HUES48 (cell line): ENCODE results near the gene BICDL1.

Experiments used
- H3K27ac ChIP-seq: one replicate; pipeline ENCODE4 v1.7.0; 2013; ENCODE audit warnings: low read depth, low read length, inconsistent platforms
- H3K27me3 ChIP-seq: 2 replicates; pipeline ENCODE4 v1.6.1; 2013; ENCODE audit warnings: mild to moderate bottlenecking, low read length; ENCODE audit not compliant: control insufficient read depth, insufficient read depth
- H3K36me3 ChIP-seq: 2 replicates; pipeline ENCODE4 v1.6.1; 2013; ENCODE audit warnings: low read length; ENCODE audit not compliant: control insufficient read depth, insufficient read depth
- H3K4me1 ChIP-seq: 2 replicates; pipeline ENCODE4 v1.6.1; 2013; ENCODE audit warnings: mild to moderate bottlenecking, low read length; ENCODE audit not compliant: control insufficient read depth, insufficient read depth
- H3K4me3 ChIP-seq: 2 replicates; pipeline ENCODE4 v1.5.1; 2013; ENCODE audit warnings: mild to moderate bottlenecking, low read depth, low read length
- H3K9ac ChIP-seq: 2 replicates; pipeline ENCODE4 v1.6.1; 2013; ENCODE audit warnings: mild to moderate bottlenecking, low read depth, low read length, moderate library complexity
- H3K9me3 ChIP-seq: 2 replicates; pipeline ENCODE4 v1.6.1; 2013; ENCODE audit warnings: low read length; ENCODE audit not compliant: control insufficient read depth, insufficient read depth

BICDL1 gene

GRCh38 chr12:120067084-120067869 is 78.2 kb downstream of the BICDL1 start:
- Histone ChIP-seq H3K9ac (no peak overlapping the region), H3K4me1 (peaks cover 5% of the 10 kb centered on the region; the same call in 1 of the 2 replicates), H3K27ac (no peak overlapping the region), H3K36me3 (peaks cover 19% of the 10 kb centered on the region; the same call in 1 of the 2 replicates), H3K27me3 (no peaks in the 10 kb centered on the region; the same call in 1 of the 2 replicates), H3K9me3 (no peaks in the 10 kb centered on the region), H3K4me3 (no peak overlapping the region)

GRCh38 chr12:120067901-120068300 is 78.9 kb downstream of the BICDL1 start:
- Histone ChIP-seq H3K27ac (no peak overlapping the region), H3K36me3 (peaks cover 19% of the 10 kb centered on the region; the same call in 1 of the 2 replicates), H3K4me3 (no peak overlapping the region), H3K27me3 (no peaks in the 10 kb centered on the region; the same call in 1 of the 2 replicates), H3K4me1 (peaks cover 5% of the 10 kb centered on the region; the same call in 1 of the 2 replicates), H3K9ac (no peak overlapping the region), H3K9me3 (no peaks in the 10 kb centered on the region)

- no peaks in the 10 kb centered on the region for H3K9me3 ChIP-seq
- no peaks in the 10 kb centered on the region; the same call in 1 of the 2 replicates for H3K27me3 ChIP-seq
- H3K4me3 ChIP-seq: no peak overlapping the region
- peaks cover 2% of the 10 kb centered on the region; the same call in 1 of the 2 replicates for H3K4me1 ChIP-seq
- peaks cover 19% of the 10 kb centered on the region; the same call in 1 of the 2 replicates for H3K36me3 ChIP-seq
- no peak overlapping the region for H3K27ac ChIP-seq
- no peak overlapping the region for H3K9ac ChIP-seq
Measured at GRCh38 chr12:120069278-120069677, 80.2 kb downstream of the BICDL1 start.

- Histone ChIP-seq H3K9ac (no peak overlapping the region), H3K36me3 (peaks cover 7% of the 10 kb centered on the region; the same call in 1 of the 2 replicates), H3K9me3 (no peaks in the 10 kb centered on the region), H3K27ac (no peak overlapping the region), H3K4me1 (no peaks in the 10 kb centered on the region), H3K4me3 (no peak overlapping the region), H3K27me3 (no peaks in the 10 kb centered on the region; the same call in 1 of the 2 replicates)
Measured at GRCh38 chr12:120071493-120072020, 82.5 kb downstream of the BICDL1 start.

- peaks cover 9% of the 10 kb centered on the region for H3K36me3 ChIP-seq
Measured at GRCh38 chr12:120072472-120073249, 83.6 kb downstream of the BICDL1 start.

GRCh38 chr12:120075034-120075616 is 86.1 kb downstream of the BICDL1 start:
- H3K36me3 ChIP-seq: peaks cover 9% of the 10 kb centered on the region
- no peak overlapping the region for H3K27ac ChIP-seq
- H3K27me3 ChIP-seq: no peaks in the 10 kb centered on the region
- no peaks in the 10 kb centered on the region for H3K9me3 ChIP-seq
- H3K4me3 ChIP-seq: no peak overlapping the region
- no peaks in the 10 kb centered on the region; the same call in 1 of the 2 replicates for H3K4me1 ChIP-seq
- no peak overlapping the region for H3K9ac ChIP-seq

More at GRCh38 chr12:120072472-120073249, 83.6 kb downstream of the BICDL1 start:
- Histone ChIP-seq H3K4me1 (no peaks in the 10 kb centered on the region), H3K4me3 (no peak overlapping the region), H3K9ac (no peak overlapping the region), H3K9me3 (no peaks in the 10 kb centered on the region), H3K27ac (no peak overlapping the region), H3K27me3 (no peaks in the 10 kb centered on the region; the same call in 1 of the 2 replicates)

- no peaks in the 10 kb centered on the region for H3K27me3 ChIP-seq
- H3K36me3 ChIP-seq: peaks cover 6% of the 10 kb centered on the region
- H3K9ac ChIP-seq: no peak overlapping the region
- no peak overlapping the region for H3K4me3 ChIP-seq
- no peaks in the 10 kb centered on the region; the same call in 1 of the 2 replicates for H3K4me1 ChIP-seq
- no peaks in the 10 kb centered on the region for H3K9me3 ChIP-seq
- H3K27ac ChIP-seq: no peak overlapping the region
Measured at GRCh38 chr12:120076651-120077050, 87.6 kb downstream of the BICDL1 start.

- H3K9ac ChIP-seq: no peak overlapping the region
- no peak overlapping the region for H3K27ac ChIP-seq
- H3K27me3 ChIP-seq: no peaks in the 10 kb centered on the region
- no peak overlapping the region for H3K4me3 ChIP-seq
- H3K9me3 ChIP-seq: no peaks in the 10 kb centered on the region
- no peaks in the 10 kb centered on the region; the same call in 1 of the 2 replicates for H3K4me1 ChIP-seq
- H3K36me3 ChIP-seq: peaks cover 2% of the 10 kb centered on the region; the same call in 1 of the 2 replicates
Measured at GRCh38 chr12:120077260-120077659, 88.2 kb downstream of the BICDL1 start.

GRCh38 chr12:120078868-120079267 is 89.8 kb downstream of the BICDL1 start:
- Histone ChIP-seq H3K27me3 (no peaks in the 10 kb centered on the region), H3K4me1 (no peaks in the 10 kb centered on the region; the same call in 1 of the 2 replicates), H3K27ac (no peak overlapping the region)

More at GRCh38 chr12:120078868-120079267, 89.8 kb downstream of the BICDL1 start:
- Histone ChIP-seq H3K9me3 (no peaks in the 10 kb centered on the region), H3K9ac (no peak overlapping the region), H3K4me3 (no peak overlapping the region), H3K36me3 (peaks cover 2% of the 10 kb centered on the region; the same call in 1 of the 2 replicates)
